ENCODE data around the gene BLOC1S1.
"Not testable (repeated sequence)": the region's sequence is repeated elsewhere in the genome, so short reads cannot be mapped to it uniquely, and the experiment has no call there.

The BLOC1S1 gene

GRCh38 chr12:55746913-55747231 lies 31.0 kb downstream of the BLOC1S1 start:
- no peak overlapping the region for H2AFZ ChIP-seq
- no peak for TF ChIP-seq CTCF (IDR thresholded peaks at IDR 0.05)
- no peaks in the 10 kb centered on the region for H3K36me3 ChIP-seq (ENCODE audit: control insufficient read depth, insufficient read depth, low read length)
- H3K4me3 ChIP-seq (ENCODE audit: low read depth, low read length) = no peak overlapping the region
- H3K4me2 ChIP-seq (ENCODE audit: low read length) = no peak overlapping the region
- H3K27ac ChIP-seq = no peak overlapping the region
- no peak overlapping the region for H3K9ac ChIP-seq
- no peaks in the 10 kb centered on the region for H3K9me3 ChIP-seq (ENCODE audit: control insufficient read depth, low read length)
- H3K79me2 ChIP-seq = no peaks in the 10 kb centered on the region
- no peaks in the 10 kb centered on the region for H3K27me3 ChIP-seq (ENCODE audit: control insufficient read depth, insufficient read depth, low read length)
- H3K4me1 ChIP-seq = peaks cover 2% of the 10 kb centered on the region

GRCh38 chr12:55748230-55748993 lies 32.6 kb downstream of the BLOC1S1 start:
- no peak overlapping the region for H3K4me3 ChIP-seq (ENCODE audit: low read depth, low read length)
- no peak overlapping the region for H3K4me2 ChIP-seq (ENCODE audit: low read length)
- H3K36me3 ChIP-seq (ENCODE audit: control insufficient read depth, insufficient read depth, low read length) = no peaks in the 10 kb centered on the region
- no peaks in the 10 kb centered on the region for H3K79me2 ChIP-seq
- peaks cover 2% of the 10 kb centered on the region for H3K4me1 ChIP-seq
- no peaks in the 10 kb centered on the region for H3K9me3 ChIP-seq (ENCODE audit: control insufficient read depth, low read length)
- no peaks in the 10 kb centered on the region for H3K27me3 ChIP-seq (ENCODE audit: control insufficient read depth, insufficient read depth, low read length)
- H3K9ac ChIP-seq = no peak overlapping the region
- H2AFZ ChIP-seq = no peak overlapping the region
- no peak overlapping the region for H3K27ac ChIP-seq
- TF ChIP-seq CTCF (IDR thresholded peaks at IDR 0.05) = no peak

- H3K79me2 ChIP-seq = no peaks in the 10 kb centered on the region
Measured at GRCh38 chr12:55755246-55755645, 39.4 kb downstream of the BLOC1S1 start.

GRCh38 chr12:55757701-55758100 lies 41.9 kb downstream of the BLOC1S1 start:
- H3K9me3 ChIP-seq (ENCODE audit: control insufficient read depth, low read length) = no peaks in the 10 kb centered on the region
- no peak overlapping the region for H3K9ac ChIP-seq
- no peaks in the 10 kb centered on the region for H3K27me3 ChIP-seq (ENCODE audit: control insufficient read depth, insufficient read depth, low read length)
- no peak overlapping the region for H3K4me2 ChIP-seq (ENCODE audit: low read length)
- no peaks in the 10 kb centered on the region for H3K36me3 ChIP-seq (ENCODE audit: control insufficient read depth, insufficient read depth, low read length)
- no peak overlapping the region for H3K4me3 ChIP-seq (ENCODE audit: low read depth, low read length)
- H3K4me1 ChIP-seq = no peaks in the 10 kb centered on the region
- no peak overlapping the region for H2AFZ ChIP-seq
- H3K79me2 ChIP-seq = no peaks in the 10 kb centered on the region
- H3K27ac ChIP-seq = no peak overlapping the region
- no peak for TF ChIP-seq CTCF (IDR thresholded peaks at IDR 0.05)

More at GRCh38 chr12:55755246-55755645, 39.4 kb downstream of the BLOC1S1 start:
- Histone ChIP-seq H3K27ac (no peak overlapping the region), H3K9ac (no peak overlapping the region), H2AFZ (no peak overlapping the region), H3K36me3 (ENCODE audit: control insufficient read depth, insufficient read depth, low read length) (no peaks in the 10 kb centered on the region), H3K4me2 (ENCODE audit: low read length) (no peak overlapping the region), H3K9me3 (ENCODE audit: control insufficient read depth, low read length) (no peaks in the 10 kb centered on the region), H3K4me1 (no peaks in the 10 kb centered on the region), H3K27me3 (ENCODE audit: control insufficient read depth, insufficient read depth, low read length) (no peaks in the 10 kb centered on the region), H3K4me3 (ENCODE audit: low read depth, low read length) (no peak overlapping the region)
- TF ChIP-seq CTCF (IDR thresholded peaks at IDR 0.05) = no peak

GRCh38 chr12:55758575-55758974 lies 42.7 kb downstream of the BLOC1S1 start:
- H3K4me2 ChIP-seq (ENCODE audit: low read length); H3K4me1 ChIP-seq; H3K27me3 ChIP-seq (ENCODE audit: control insufficient read depth, insufficient read depth, low read length); H3K79me2 ChIP-seq; H3K4me3 ChIP-seq (ENCODE audit: low read depth, low read length); H3K9me3 ChIP-seq (ENCODE audit: control insufficient read depth, low read length); H2AFZ ChIP-seq; H3K27ac ChIP-seq; H3K36me3 ChIP-seq (ENCODE audit: control insufficient read depth, insufficient read depth, low read length); H3K9ac ChIP-seq: not testable (repeated sequence)
